HL-60/S4 treated with phorbol 12-myristate 13-acetate at 8.2 ng/mL for 4 days and 3 days (cell line): ENCODE results near the gene CCDC12.

Experiments
- in situ Hi-C: fragments of 300-500 bp; cut with MboI; formaldehyde crosslinking; loops from 2 replicates; pipeline ENCODE4 v1.15.0; 2022; ENCODE audit warnings: low sequenced_read_pairs

CCDC12 gene

GRCh38 chr3:47008234-47008796, 31.8 kb upstream of the CCDC12 start:
- in situ Hi-C loops = no loop called here

GRCh38 chr3:47007482-47008233, 31.1 kb upstream of the CCDC12 start:
- in situ Hi-C loops = no loop called here

DNA sequence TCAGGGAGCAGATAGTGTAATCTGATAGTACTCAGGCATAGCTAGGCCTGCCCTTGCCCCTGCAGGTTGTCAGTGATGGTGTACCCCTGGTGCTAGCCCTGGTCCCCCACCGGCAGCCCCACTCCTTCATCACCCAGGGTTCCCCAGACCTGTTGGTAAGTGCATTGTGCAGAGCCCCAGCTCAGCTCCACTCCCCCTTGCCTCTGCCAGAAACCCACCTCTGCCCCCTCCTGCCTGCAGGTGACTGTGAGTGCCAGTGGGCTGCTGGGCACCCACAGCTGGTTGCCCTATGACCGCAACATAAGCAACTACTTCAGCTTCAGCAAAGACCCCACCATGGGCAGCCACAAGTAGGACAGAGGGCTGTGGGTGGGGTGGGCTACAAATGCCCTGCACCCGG, 30.5 kb upstream of the CCDC12 start:
- in situ Hi-C loops = no loop called here

GRCh38 chr3:47006145-47006651, 29.7 kb upstream of the CCDC12 start:
- in situ Hi-C loops = no loop called here

DNA sequence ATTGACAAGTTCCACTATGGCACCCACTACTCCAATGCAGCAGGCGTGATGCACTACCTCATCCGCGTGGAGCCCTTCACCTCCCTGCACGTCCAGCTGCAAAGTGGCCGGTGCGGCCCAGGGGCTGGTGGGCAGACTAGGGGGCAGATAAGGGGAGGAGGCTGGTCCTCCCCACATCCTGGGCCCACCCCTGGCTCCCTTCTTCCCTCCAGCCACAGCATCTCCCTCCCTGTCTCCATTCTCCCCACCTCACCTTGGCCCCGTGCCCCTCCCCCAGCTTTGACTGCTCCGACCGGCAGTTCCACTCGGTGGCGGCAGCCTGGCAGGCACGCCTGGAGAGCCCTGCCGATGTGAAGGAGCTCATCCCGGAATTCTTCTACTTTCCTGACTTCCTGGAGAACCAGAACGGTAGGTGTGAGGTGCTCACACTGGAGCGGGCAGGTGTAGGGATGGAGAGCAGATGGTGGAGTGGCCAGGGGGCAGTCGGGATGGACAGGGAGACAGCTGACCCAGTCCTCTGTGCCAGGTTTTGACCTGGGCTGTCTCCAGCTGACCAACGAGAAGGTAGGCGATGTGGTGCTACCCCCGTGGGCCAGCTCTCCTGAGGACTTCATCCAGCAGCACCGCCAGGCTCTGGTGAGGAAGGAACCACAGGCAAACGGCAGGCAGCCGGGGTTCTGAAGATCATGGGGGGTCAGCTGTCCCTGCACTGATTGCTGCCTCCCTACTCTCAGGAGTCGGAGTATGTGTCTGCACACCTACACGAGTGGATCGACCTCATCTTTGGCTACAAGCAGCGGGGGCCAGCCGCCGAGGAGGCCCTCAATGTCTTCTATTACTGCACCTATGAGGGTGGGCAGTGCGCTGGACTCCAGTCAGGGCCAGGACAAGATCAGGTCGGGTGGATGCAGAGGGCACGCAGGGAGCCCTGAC, 28.9 kb upstream of the CCDC12 start:
- in situ Hi-C loops = no loop called here

DNA sequence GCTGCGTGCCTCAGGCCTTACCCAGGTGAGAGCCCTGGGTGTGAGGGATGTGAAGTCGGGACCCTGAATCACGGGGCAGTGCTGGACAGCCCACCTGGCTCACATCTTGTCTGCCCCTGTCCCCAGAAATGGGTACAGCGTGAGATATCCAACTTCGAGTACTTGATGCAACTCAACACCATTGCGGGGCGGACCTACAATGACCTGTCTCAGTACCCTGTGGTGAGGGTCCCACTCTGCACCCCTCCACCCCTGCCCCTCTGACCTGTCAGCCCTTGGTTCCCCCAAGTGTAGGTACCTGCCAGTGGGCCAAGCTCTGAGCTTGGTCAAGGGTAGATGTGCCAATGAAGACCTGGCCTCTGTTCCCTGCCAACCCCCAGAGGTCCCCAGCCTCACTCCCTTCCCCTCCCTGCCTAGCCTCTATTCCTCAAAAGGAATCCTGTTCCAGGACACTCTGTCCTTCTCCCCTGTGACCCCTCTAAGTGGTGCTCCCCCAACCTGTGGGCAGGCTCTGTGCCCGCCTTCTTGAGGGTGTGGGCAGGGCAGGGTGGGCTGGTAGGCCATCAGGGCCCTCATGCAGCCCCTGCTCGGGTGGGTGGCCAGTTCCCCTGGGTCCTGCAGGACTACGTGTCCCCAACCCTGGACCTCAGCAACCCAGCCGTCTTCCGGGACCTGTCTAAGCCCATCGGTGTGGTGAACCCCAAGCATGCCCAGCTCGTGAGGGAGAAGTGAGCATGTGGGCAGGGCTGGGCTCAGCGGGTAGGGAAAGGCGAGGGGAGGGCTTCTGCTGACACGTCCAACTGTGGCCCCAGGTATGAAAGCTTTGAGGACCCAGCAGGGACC, 28.0 kb upstream of the CCDC12 start:
- in situ Hi-C loops = no loop called here

GRCh38 chr3:47003461-47004368, 27.2 kb upstream of the CCDC12 start:
- in situ Hi-C loops = no loop called here

GRCh38 chr3:47003056-47003410, 26.5 kb upstream of the CCDC12 start:
- in situ Hi-C loops = no loop called here

- in situ Hi-C loops = no loop called here
Measured at GRCh38 chr3:47002171-47003055, 25.9 kb upstream of the CCDC12 start.

DNA sequence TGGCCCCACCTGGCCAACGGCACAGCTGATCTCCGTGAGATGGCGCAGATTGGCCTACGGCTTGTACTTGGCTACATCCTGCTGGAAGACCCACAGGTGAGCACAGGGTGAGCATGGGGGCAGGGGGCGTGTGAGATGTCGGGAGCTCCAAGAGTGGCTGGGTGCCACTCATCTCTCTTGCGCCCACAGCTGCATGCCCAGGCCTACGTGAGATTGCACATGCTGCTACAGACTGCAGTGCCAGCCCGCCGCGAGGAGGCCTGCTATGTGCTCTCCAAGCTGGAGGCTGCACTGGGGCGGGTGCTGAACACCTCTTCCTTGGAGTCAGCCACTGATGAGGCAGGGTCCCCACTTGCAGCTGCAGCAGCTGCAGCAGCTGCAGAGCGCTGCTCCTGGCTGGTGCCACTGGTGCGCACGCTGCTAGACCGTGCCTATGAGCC, 25.2 kb upstream of the CCDC12 start:
- in situ Hi-C loops = no loop called here

DNA sequence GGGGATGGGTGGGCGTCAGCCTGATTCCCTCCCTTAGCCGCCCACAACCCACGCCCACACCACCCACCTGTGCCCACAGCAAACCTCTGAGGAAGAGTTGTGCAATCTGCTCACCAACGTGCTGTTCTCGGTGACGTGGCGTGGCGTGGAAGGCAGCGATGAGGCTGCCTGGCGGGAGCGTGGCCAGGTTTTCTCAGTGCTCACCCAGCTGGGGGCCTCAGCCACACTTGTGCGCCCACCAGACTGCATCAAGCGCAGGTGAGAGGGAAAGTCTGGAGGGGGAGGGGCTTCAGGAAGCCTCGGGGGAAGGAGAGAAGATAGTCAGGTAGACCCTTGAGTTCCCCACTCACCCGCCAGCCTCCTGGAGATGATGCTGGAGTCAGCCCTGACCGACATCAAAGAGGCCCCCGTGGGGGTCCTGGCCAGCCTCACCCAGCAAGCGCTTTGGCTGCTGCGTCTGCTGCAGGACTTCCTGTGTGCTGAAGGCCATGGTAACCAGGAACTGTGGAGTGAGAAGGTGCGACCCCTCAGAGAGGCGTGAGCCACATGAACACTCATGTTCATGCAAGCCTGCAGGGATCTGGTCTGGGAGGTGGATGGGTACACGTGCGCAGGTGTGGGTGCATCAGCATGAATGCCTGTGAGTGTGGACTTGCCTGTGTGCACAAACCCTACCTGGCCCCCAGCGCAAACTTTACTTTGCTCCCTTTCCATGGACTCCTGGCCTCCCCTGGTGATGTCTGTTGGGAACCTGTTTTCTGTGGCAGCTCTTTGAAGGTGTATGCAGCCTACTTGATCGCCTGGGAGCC, 24.6 kb upstream of the CCDC12 start:
- in situ Hi-C loops = no loop called here

GRCh38 chr3:47000198-47000815, 23.8 kb upstream of the CCDC12 start:
- in situ Hi-C loops = no loop called here

DNA sequence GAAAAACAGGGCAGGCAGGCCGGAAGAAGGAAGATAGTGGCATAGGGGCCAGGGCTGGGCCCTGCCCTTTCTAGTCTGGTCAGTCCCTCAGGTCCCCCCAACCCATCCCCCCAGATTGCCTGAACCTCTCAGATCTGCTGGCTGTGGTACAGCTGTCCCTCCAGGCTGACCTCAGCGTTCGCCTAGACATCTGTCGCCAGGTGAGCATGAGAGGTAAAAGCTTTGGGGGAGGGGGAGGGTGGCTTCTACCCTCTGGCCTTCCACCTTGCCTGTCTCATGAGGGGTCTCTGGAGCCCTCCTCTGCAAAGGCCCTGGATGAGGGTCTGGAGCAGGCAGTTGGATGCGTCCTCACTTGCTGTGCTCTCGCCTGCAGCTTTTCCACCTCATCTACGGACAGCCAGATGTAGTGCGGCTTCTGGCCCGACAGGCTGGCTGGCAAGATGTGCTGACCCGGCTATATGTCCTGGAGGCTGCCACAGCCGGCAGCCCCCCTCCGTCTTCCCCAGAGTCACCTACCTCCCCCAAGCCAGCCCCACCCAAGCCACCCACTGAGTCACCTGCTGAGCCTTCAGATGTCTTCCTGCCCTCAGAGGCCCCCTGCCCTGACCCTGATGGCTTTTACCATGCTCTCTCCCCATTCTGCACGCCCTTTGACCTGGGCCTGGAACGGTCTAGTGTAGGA, 23.1 kb upstream of the CCDC12 start:
- in situ Hi-C loops = no loop called here

GRCh38 chr3:46998852-46999515, 22.4 kb upstream of the CCDC12 start:
- in situ Hi-C loops = no loop called here

DNA sequence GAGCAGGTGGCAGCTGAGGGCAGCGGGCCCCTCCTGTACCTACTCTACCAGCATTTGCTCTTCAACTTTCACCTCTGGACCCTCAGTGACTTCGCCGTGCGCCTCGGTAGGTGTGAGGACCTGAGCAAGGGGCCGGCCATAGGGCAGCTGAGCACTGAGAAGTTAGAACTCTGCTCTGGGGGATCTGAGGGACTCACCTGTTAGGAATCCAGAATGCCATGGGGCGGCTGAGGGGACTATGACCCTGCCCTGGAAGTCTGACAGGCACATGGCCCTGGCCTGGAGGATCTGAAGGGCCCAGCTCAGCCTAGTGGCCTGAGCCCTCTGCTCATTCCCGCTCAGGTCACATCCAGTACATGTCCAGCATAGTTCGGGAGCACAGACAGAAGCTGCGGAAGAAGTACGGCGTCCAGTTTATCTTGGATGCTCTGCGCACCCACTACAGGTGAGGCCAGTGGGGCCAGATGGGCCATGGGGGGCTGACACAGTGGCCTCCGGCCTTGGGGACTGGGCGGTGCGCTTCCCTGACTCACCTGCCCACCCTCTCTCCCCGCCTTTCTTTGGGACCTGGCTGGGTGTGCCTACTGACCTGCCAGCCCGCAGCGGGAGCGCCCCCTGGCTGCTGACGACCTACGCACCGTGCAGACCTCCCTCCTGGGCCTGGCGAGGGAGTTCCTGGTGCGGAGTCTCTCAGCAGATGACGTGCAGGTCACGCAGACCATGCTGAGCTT, 21.7 kb upstream of the CCDC12 start:
- in situ Hi-C loops = no loop called here
